ENCODE results near the gene GPR89A.

DNA sequence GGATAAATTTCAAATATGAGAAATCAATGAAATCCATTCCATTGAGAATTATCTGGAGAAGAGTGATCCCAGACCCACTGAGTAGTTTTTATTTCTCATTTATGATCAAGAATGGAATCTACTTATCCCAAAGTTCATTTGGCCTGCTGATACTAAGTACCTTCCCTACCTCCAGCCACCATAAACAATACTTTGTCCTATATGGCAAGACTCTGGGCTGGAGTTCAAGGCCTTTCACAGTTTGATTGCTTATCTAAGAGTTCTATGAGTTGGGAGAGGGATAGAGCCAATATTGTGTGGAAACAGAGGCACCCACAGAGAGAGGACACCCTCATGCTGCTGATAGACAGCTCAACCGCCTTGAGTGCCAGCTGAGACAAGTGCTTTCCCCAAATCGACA is 94.3 kb downstream of the GPR89A start:
- TF ChIP-seq CTCF (IDR thresholded peaks at IDR 0.05; ENCODE audit: borderline replicate concordance, extremely low read depth, low read length, poor library complexity, severe bottlenecking) (no peak), EZH2 (IDR thresholded peaks at IDR 0.05; ENCODE audit: borderline replicate concordance, low read depth, low read length, severe bottlenecking) (no peak)

Data from DND-41 (cell line).